IMR-90 (cell line): ENCODE results near the gene PCDHGA4. TPM values are rescaled to one million over a fixed set of nuclear protein-coding genes. Genes with fewer than 3 reads are reported as not detected.

Source experiments
- ATAC-seq: fragments of 200-7000 bp; cut with Tn5 transposase; 2 replicates; pipeline ENCODE4 v1.9.1; 2020; ENCODE audit warnings: low read depth, mild to moderate bottlenecking, moderate library complexity
- BruUV-seq: library from RNA; stranded (reverse); fragments of 400-500 nt; replicated peaks from 2 replicates; lab custom pipeline; 2021; lab: Mats Ljungman, UMichigan
- CTCF ChIA-PET: fragments of 300-600 bp; formaldehyde crosslinking; extraction: SDS; loops from one replicate; lab custom pipeline; 2021; ENCODE audit warnings: antibody characterized with exemption; lab: Yijun Ruan, JAX
- POLR2A ChIA-PET: fragments of 300-600 bp; sonication (Branson Sonifier 250); formaldehyde crosslinking; loops from one replicate; lab custom pipeline; 2022; ENCODE audit warnings: antibody characterized with exemption; ENCODE audit not compliant: unreplicated experiment; lab: Charles Lee
- DNase-seq: peaks from one replicate; pipeline ENCODE4 v3.0.0; 2013
- H2AFZ ChIP-seq: replicated peaks from 2 replicates; pipeline ENCODE3; 2013; ENCODE audit warnings: low read length, mild to moderate bottlenecking; ENCODE audit not compliant: poor library complexity
- H2AK5ac ChIP-seq: 2 replicates; pipeline ENCODE4 v1.6.1; 2013; ENCODE audit warnings: low read depth, low read length, inconsistent platforms
- H2AK9ac ChIP-seq: replicated peaks from 2 replicates; pipeline ENCODE3; 2013; ENCODE audit warnings: mild to moderate bottlenecking, low read depth, low read length, moderate library complexity; ENCODE audit not compliant: poor library complexity
- H2BK120ac ChIP-seq: 2 replicates; pipeline ENCODE4 v1.6.1; 2013; ENCODE audit warnings: low read depth, low read length, inconsistent platforms
- H2BK15ac ChIP-seq: 3 replicates; pipeline ENCODE4 v1.6.1; 2013; ENCODE audit warnings: low read depth, low read length, inconsistent platforms
- H2BK20ac ChIP-seq: 2 replicates; pipeline ENCODE4 v1.6.1; 2013; ENCODE audit warnings: low read depth, mild to moderate bottlenecking, inconsistent platforms, low read length, moderate library complexity
- H2BK5ac ChIP-seq: 2 replicates; pipeline ENCODE4 v1.6.1; 2013; ENCODE audit warnings: mild to moderate bottlenecking, low read depth, low read length, inconsistent platforms; ENCODE audit not compliant: poor library complexity, severe bottlenecking
- H3K14ac ChIP-seq: replicated peaks from 2 replicates; pipeline ENCODE4 v1.6.1; 2013; ENCODE audit warnings: low read depth, low read length, inconsistent platforms
- H3K18ac ChIP-seq: 2 replicates; pipeline ENCODE4 v1.6.1; 2013; ENCODE audit warnings: low read depth, low read length, control low read depth
- H3K23ac ChIP-seq: 2 replicates; pipeline ENCODE4 v1.6.1; 2013; ENCODE audit warnings: low read depth, low read length, inconsistent platforms
- H3K27ac ChIP-seq: 2 replicates; pipeline ENCODE4 v1.5.1; 2013; ENCODE audit warnings: mild to moderate bottlenecking, control low read depth, low read length; ENCODE audit not compliant: insufficient read depth
- H3K27me3 ChIP-seq: 2 replicates; pipeline ENCODE4 v1.6.1; 2013; ENCODE audit warnings: low read length; ENCODE audit not compliant: control insufficient read depth, insufficient read depth
- H3K36me3 ChIP-seq: 2 replicates; pipeline ENCODE4 v1.6.1; 2013; ENCODE audit warnings: low read length, mixed read lengths; ENCODE audit not compliant: control insufficient read depth, insufficient read depth
- H3K4ac ChIP-seq: 2 replicates; pipeline ENCODE4 v1.6.1; 2013; ENCODE audit warnings: low read depth, low read length, inconsistent platforms
- H3K4me1 ChIP-seq: 2 replicates; pipeline ENCODE4 v1.6.1; 2013; ENCODE audit warnings: low read length, mixed read lengths; ENCODE audit not compliant: control insufficient read depth, insufficient read depth
- H3K4me2 ChIP-seq: 2 replicates; pipeline ENCODE4 v1.6.1; 2013; ENCODE audit warnings: low read depth, mild to moderate bottlenecking, control low read depth, low read length, moderate library complexity
- H3K4me3 ChIP-seq: 2 replicates; pipeline ENCODE4 v1.5.1; 2013; ENCODE audit warnings: low read depth, mild to moderate bottlenecking, control low read depth, low read length, moderate library complexity; ENCODE audit not compliant: insufficient read depth
- H3K56ac ChIP-seq: 2 replicates; pipeline ENCODE4 v1.6.1; 2013; ENCODE audit warnings: low read length, inconsistent platforms; ENCODE audit not compliant: insufficient read depth; ENCODE audit errors: extremely low read depth
- H3K79me1 ChIP-seq, 2 experiments: 2 replicates each; pipeline ENCODE4 v1.6.1; 2013; ENCODE audit warnings: low read length in 2 of 2, inconsistent platforms in 1 of 2, low read depth in 1 of 2
- H3K9ac ChIP-seq: 2 replicates; pipeline ENCODE4 v1.6.1; 2013; ENCODE audit warnings: low read depth, low read length, control low read depth
- H3K9me1 ChIP-seq: 2 replicates; pipeline ENCODE4 v1.6.1; 2013; ENCODE audit warnings: low read length, inconsistent platforms; ENCODE audit not compliant: insufficient read depth
- H3K9me3 ChIP-seq: 2 replicates; pipeline ENCODE4 v1.6.1; 2013; ENCODE audit warnings: low read length; ENCODE audit not compliant: control insufficient read depth, insufficient read depth
- H4K20me1 ChIP-seq: 2 replicates; pipeline ENCODE4 v1.6.1; 2013; ENCODE audit warnings: low read length, inconsistent platforms; ENCODE audit not compliant: insufficient read depth
- H4K5ac ChIP-seq: 2 replicates; pipeline ENCODE4 v1.6.1; 2013; ENCODE audit warnings: mild to moderate bottlenecking, low read depth, low read length, control low read depth
- H4K8ac ChIP-seq, 2 experiments: 2 replicates each; pipeline ENCODE4 v1.6.1; 2013; ENCODE audit warnings: low read depth in 2 of 2, low read length in 2 of 2, control low read depth in 1 of 2, inconsistent platforms in 1 of 2
- H4K91ac ChIP-seq: 2 replicates; pipeline ENCODE4 v1.6.1; 2013; ENCODE audit warnings: low read depth, low read length, inconsistent platforms; ENCODE audit not compliant: insufficient read depth
- CEBPB ChIP-seq: IDR thresholded peaks from 2 replicates; pipeline ENCODE4 v1.6.1; 2012; ENCODE audit warnings: low read depth, low read length, improper control_type of control experiment
- FOS ChIP-seq: fragments of 150-350 bp; IDR thresholded peaks from 2 replicates; pipeline ENCODE4 v1.6.1; 2016; ENCODE audit warnings: low read depth, low read length
- WGBS, 2 experiments: methylation state at CpG; one replicate each; pipeline versions ENCODE4 v1.1.5 to v1.1.7; 2013; ENCODE audit warnings: missing lambda C conversion rate in 2 of 2; ENCODE audit not compliant: insufficient read length in 1 of 2; ENCODE audit errors: extremely low coverage in 2 of 2; 5-methylcytosine and 5-hydroxymethylcytosine counted together
- dilution Hi-C: fragments of 300-500 bp; cut with HindIII; formaldehyde crosslinking; loops from one replicate; pipeline ENCODE4 v1.14.3; 2018; ENCODE audit warnings: low sequenced_read_pairs; ENCODE audit not compliant: unreplicated experiment
- in situ Hi-C: fragments of 300-500 bp; cut with MboI; formaldehyde crosslinking; loops from 3 replicates; pipeline ENCODE4 v1.14.3; 2019; ENCODE audit warnings: low sequenced_read_pairs, inconsistent platforms, mixed read lengths
- intact Hi-C: fragments of 100-400 bp; cut with micrococcal nuclease; formaldehyde crosslinking; loops from 2 replicates; pipeline ENCODE4 v1.10.0; 2022
- polyA plus RNA-seq, 3 experiments: library from polyadenylated mRNA; depleted of rRNA; stranded (reverse); fragments of >200 nt; gene quantifications; 2 replicates each; pipeline ENCODE4 v1.2.3, GENCODE V29; 2012; ENCODE audit warnings: low replicate concordance in 1 of 3
- total RNA-seq: library from RNA; depleted of rRNA; stranded (reverse); fragments of >200 nt; gene quantifications from 2 replicates; pipeline ENCODE4 v1.2.3, GENCODE V29; 2012

PCDHGA4 gene
- total and polyA plus RNA-seq, 2 of the 4 experiments (the other 2 are of a cell fraction), result 3.5 to 5.4 TPM

GRCh38 chr5:141388661-141389060 lies 33.8 kb downstream of the PCDHGA4 start:
- Histone ChIP-seq H3K4me2 (peak overlapping the region; percentile 9; the same call in 1 of the 2 replicates), H3K18ac (no peak overlapping the region), H4K91ac (no peak overlapping the region), H3K23ac (no peak overlapping the region), H3K27me3 (no peaks in the 10 kb centered on the region), H2AK9ac (no peak overlapping the region), H2AK5ac (no peak overlapping the region), H3K79me1 (peaks cover 7% of the 10 kb centered on the region in 2 experiments; a peak in 3 of 4 replicates), H2BK120ac (no peak overlapping the region), H2BK15ac (no peak overlapping the region), H2BK5ac (no peak overlapping the region), H4K8ac (no peak overlapping the region), H2BK20ac (no peak overlapping the region), H4K20me1 (no peaks in the 10 kb centered on the region), H4K5ac (no peak overlapping the region), H3K9ac (no peak overlapping the region), H3K4me3 (no peak overlapping the region), H3K4me1 (peaks cover 1% of the 10 kb centered on the region; the same call in 1 of the 2 replicates), H3K4ac (no peak overlapping the region), H2AFZ (no peak overlapping the region), H3K56ac (no peak overlapping the region), H3K36me3 (peaks cover 19% of the 10 kb centered on the region), H3K9me3 (peaks cover 50% of the 10 kb centered on the region), H3K14ac (no peak overlapping the region), H3K27ac (no peak overlapping the region), H3K9me1 (no peaks in the 10 kb centered on the region)
- intact Hi-C loops (no loop called here), in situ Hi-C loops (no loop called here), dilution Hi-C loops (no loop called here)
- WGBS, 2 experiments, result no CpG with 5 or more reads among the region's 10 CpGs
- ATAC-seq, result no peak
- DNase-seq, result no peak
- no TSS peak for BruUV-seq
- TF ChIP-seq CEBPB (peak; percentile 95), FOS (no peak)
- ChIA-PET CTCF (no interaction called here), POLR2A (no interaction called here)
